Keratinocyte (primary cell): ENCODE measurements around the gene SPATA31D1.

Experiments used
- CTCF ChIP-seq, 3 experiments: IDR thresholded peaks in 1 of 3; conservative IDR thresholded peaks in 1 of 3; optimal IDR thresholded peaks in 1 of 3; 2 replicates in 2 of 3; 3 replicates in 1 of 3; pipeline versions ENCODE3 to v1.5.1; 2011; ENCODE audit warnings: low read length in 3 of 3, mild to moderate bottlenecking in 3 of 3, moderate library complexity in 2 of 3, control low read depth in 1 of 3, inconsistent platforms in 1 of 3; ENCODE audit not compliant: insufficient read depth in 2 of 3; ENCODE audit errors: extremely low read depth in 1 of 3
- EZH2 ChIP-seq: IDR thresholded peaks from one replicate; pipeline ENCODE4 v1.6.1; 2012; ENCODE audit warnings: inconsistent platforms, mild to moderate bottlenecking, low read length, moderate library complexity

GRCh38 chr9:82037126-82037525 is 48.6 kb downstream of the SPATA31D1 start:
- no peak for TF ChIP-seq EZH2
- TF ChIP-seq CTCF (optimal IDR thresholded peaks at IDR 0.05 in 1 of 3, IDR thresholded peaks at IDR 0.05 in 1 of 3, conservative IDR thresholded peaks at IDR 0.05 in 1 of 3; ENCODE audit: extremely low read depth in 1 of 3, insufficient read depth in 2 of 3, low read length in 3 of 3), result no peak
